NCI-H2171 treated with DMSO at 0.1 percent for 48 hours (cell line): Measurements from ENCODE around the gene PNMA8C.
A peak's percentile ranks its signal among the peaks of the same experiment; 100 is the strongest.
"Not testable (repeated sequence)": the region's sequence is repeated elsewhere in the genome, so short reads cannot be mapped to it uniquely, and the experiment has no call there.

ENCODE experiments used
- DNase-seq: peaks from one replicate; lab custom pipeline; 2025; lab: John Stamatoyannopoulos, UW

PNMA8C gene

GRCh38 chr19:46411088-46411924 lies 17.4 kb downstream of the PNMA8C start:
- DNase-seq = no peak

GRCh38 chr19:46410205-46411087 lies 18.3 kb downstream of the PNMA8C start:
- DNase-seq = no peak

GRCh38 chr19:46409191-46409590 lies 19.5 kb downstream of the PNMA8C start:
- no peak for DNase-seq

- DNase-seq = peak; percentile 46
Measured at GRCh38 chr19:46408664-46409039, 20.1 kb downstream of the PNMA8C start.

- DNase-seq = peak; percentile 46
Measured at GRCh38 chr19:46407856-46408663, 20.7 kb downstream of the PNMA8C start.

- DNase-seq = peak; percentile 44
Measured at GRCh38 chr19:46406976-46407375, 21.8 kb downstream of the PNMA8C start.

GRCh38 chr19:46404753-46405468 lies 23.8 kb downstream of the PNMA8C start:
- peak; percentile 67 for DNase-seq

- DNase-seq = peak; percentile 79
Measured at GRCh38 chr19:46404055-46404752, 24.5 kb downstream of the PNMA8C start.

GRCh38 chr19:46402725-46403124 lies 26.0 kb downstream of the PNMA8C start:
- DNase-seq = no peak

GRCh38 chr19:46397801-46398479 lies 30.8 kb downstream of the PNMA8C start:
- DNase-seq = not testable (repeated sequence)

- DNase-seq = no peak
Measured at GRCh38 chr19:46394402-46394797, 34.3 kb downstream of the PNMA8C start.

GRCh38 chr19:46393456-46394401 lies 35.0 kb downstream of the PNMA8C start:
- no peak for DNase-seq

GRCh38 chr19:46392837-46393236 lies 35.9 kb downstream of the PNMA8C start:
- no peak for DNase-seq

- no peak for DNase-seq
Measured at GRCh38 chr19:46392252-46392801, 36.4 kb downstream of the PNMA8C start.

GRCh38 chr19:46391296-46392251 lies 37.2 kb downstream of the PNMA8C start:
- no peak for DNase-seq

GRCh38 chr19:46390866-46391265 lies 37.9 kb downstream of the PNMA8C start:
- DNase-seq = no peak

GRCh38 chr19:46390121-46390858 lies 38.4 kb downstream of the PNMA8C start:
- no peak for DNase-seq
